Large intestine (tissue), 12 donors: ENCODE data around the gene CHRNA1. TPM values are rescaled to one million over a fixed set of nuclear protein-coding genes. Genes with fewer than 3 reads are reported as not detected.
A peak's percentile ranks its signal among the peaks of the same experiment; 100 is the strongest.

ENCODE experiments used
- DNase-seq, 2 donors: peaks; one replicate each; pipeline versions ENCODE4 v3.0.0 to v3.0.0-alpha.2; 2013
- H3K27ac ChIP-seq: one replicate; pipeline ENCODE4 v1.5.1; 2013; ENCODE audit warnings: low read length
- H3K27me3 ChIP-seq: 2 replicates; pipeline ENCODE4 v1.6.1; 2013; ENCODE audit warnings: low read length; ENCODE audit not compliant: control insufficient read depth, insufficient read depth
- H3K36me3 ChIP-seq: 2 replicates; pipeline ENCODE4 v1.6.1; 2013; ENCODE audit warnings: low read length; ENCODE audit not compliant: control insufficient read depth, insufficient read depth
- H3K4me1 ChIP-seq: one replicate; pipeline ENCODE4 v1.6.1; 2013; ENCODE audit warnings: low read length; ENCODE audit not compliant: control insufficient read depth, insufficient read depth
- H3K4me3 ChIP-seq: one replicate; pipeline ENCODE4 v1.5.1; 2013; ENCODE audit warnings: low read length
- H3K9me3 ChIP-seq: one replicate; pipeline ENCODE4 v1.6.1; 2013; ENCODE audit warnings: mild to moderate bottlenecking, low read depth, low read length, moderate library complexity; ENCODE audit not compliant: control insufficient read depth
- WGBS: methylation state at CpG from one replicate; pipeline ENCODE4 v1.1.5; 2013; ENCODE audit warnings: low lambda C conversion rate; ENCODE audit not compliant: insufficient coverage; 5-methylcytosine and 5-hydroxymethylcytosine counted together
- long read RNA-seq, 11 donors: transcript quantifications; one replicate each; lab custom pipeline, GENCODE V29; 2026
- polyA plus RNA-seq: library from polyadenylated mRNA; unstranded; fragments of 120-200 nt; gene quantifications from one replicate; pipeline ENCODE4 v1.2.1, GENCODE V29; 2013

Gene CHRNA1
- polyA plus RNA-seq: 0.57 TPM
- long read RNA-seq, donor 1: 0 reads
- long read RNA-seq, donor 2: 0 reads
- long read RNA-seq, donor 3: 0 reads
- long read RNA-seq, donor 4: 0 reads
- long read RNA-seq, donor 5: 0 reads
- long read RNA-seq, donor 6: 0 reads
- long read RNA-seq, donor 7: 0 reads
- long read RNA-seq, donor 8, partial matches to known transcripts: 0 of 1 reads
- long read RNA-seq, donor 8, other reads (novel, unspliced or antisense): 0 of 1 reads
- long read RNA-seq, donor 9: 0 reads
- long read RNA-seq, donor 10: 0 reads
- long read RNA-seq, donor 11: 0 reads

DNA sequence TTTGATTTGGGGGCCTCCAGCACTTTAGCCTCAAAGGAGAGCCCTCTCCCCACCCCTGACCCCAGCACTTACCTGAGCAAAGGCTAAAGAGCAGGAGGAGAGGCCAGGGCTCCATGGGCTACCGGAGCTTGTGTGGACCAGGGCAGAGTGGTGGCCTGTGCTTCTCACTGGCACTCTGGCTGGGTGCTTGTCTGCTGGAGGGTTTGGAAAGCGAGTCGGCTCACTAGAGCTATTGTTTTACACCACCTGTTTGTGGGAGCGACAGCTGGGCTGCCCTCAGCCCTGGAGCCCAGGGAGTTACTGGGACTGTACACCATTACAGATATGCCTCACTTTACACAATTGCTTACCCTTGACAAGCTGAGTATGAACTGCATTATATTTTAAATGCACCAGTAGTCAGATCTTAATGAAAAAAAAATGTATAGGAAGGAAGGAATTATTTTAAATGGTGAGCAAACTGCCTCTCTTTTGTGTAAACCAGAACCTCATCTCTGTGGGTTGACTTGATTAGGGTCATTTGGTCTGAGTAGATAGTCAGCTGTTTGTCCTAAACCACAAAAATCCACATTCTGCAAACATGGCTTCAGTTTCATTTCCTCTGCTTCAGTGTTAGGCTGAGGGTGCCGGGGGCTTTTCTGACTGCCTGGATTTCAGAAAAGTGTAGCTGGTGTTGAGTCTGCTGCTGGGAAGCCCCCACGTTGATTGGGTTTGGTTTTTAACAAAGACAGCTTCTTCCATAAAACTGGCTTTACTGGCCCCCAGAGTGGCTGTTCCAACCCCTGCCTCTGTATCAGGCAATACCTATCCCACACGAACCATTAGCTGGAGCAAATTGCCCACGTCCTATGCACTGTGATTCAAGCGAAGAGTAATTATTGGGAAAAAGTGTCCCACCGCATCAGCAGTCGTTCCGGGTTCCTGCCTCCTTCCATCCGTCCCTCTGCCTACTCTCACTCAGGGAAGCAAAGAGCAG lies at the start of gene CHRNA1:
CHRNA1 (minus strand) TSS at position 193 of the 976 bp plus-strand sequence; CDS start at position 115, 78 bp downstream.
- no peaks in the 10 kb centered on the region for H3K4me1 ChIP-seq
- DNase-seq: no peak
- H3K27me3 ChIP-seq: no peaks in the 10 kb centered on the region
- WGBS: no CpG with 5 or more reads among the region's 13 CpGs
- no peak within 1 kb of the TSS for H3K27ac ChIP-seq
- no peaks in the 10 kb centered on the region for H3K36me3 ChIP-seq
- H3K9me3 ChIP-seq: no peaks in the 10 kb centered on the region
- H3K4me3 ChIP-seq: no peak within 1 kb of the TSS

DNA sequence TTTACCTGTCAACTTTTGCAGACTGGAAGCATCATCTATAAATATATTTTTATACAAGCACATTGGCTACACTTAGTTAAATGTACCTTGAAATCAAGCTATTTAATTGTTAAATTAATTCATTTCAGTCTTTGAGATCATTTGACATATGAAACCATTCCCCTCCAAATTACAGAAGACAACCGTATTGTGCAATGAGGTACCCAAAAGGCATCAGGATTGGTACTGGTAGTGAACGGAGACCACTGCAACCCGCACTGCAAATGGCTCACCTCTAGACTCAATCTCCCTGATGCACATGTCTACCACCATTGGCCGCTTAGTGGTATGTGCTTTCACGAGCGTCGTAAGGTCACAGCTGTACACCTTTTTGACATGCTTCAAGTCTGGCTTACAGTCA lies 47.8 kb upstream of the CHRNA1 start:
- 100% methylated on average over 2 of the region's 7 CpGs for WGBS
- no peaks in the 10 kb centered on the region for H3K36me3 ChIP-seq
- H3K27me3 ChIP-seq: no peaks in the 10 kb centered on the region
- H3K9me3 ChIP-seq: no peaks in the 10 kb centered on the region
- H3K4me3 ChIP-seq: no peak overlapping the region
- H3K27ac ChIP-seq: no peak overlapping the region
- DNase-seq: no peak
- H3K4me1 ChIP-seq: no peaks in the 10 kb centered on the region

DNA sequence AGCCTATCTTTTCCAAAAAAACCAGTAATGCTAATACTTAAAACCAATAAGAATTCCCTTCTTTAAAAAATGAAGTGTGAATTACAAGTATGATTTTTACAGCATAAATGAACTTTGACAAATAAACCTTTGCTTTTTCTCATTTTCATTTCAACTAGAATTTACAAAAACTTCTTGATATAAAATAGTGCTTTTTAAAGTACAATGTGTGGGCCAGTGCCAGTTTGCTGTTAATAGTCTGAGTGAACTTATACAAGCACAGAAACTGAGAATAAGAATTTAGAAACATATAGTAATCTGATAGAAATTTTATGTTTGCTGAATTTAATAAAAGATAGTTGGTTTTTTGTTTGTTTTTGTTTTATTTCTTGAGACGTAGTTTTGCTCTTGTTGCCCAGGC lies 43.7 kb upstream of the CHRNA1 start:
- no peak for DNase-seq
- no peak overlapping the region for H3K27ac ChIP-seq
- WGBS: no CpG with 5 or more reads among the region's 1 CpG

DNA sequence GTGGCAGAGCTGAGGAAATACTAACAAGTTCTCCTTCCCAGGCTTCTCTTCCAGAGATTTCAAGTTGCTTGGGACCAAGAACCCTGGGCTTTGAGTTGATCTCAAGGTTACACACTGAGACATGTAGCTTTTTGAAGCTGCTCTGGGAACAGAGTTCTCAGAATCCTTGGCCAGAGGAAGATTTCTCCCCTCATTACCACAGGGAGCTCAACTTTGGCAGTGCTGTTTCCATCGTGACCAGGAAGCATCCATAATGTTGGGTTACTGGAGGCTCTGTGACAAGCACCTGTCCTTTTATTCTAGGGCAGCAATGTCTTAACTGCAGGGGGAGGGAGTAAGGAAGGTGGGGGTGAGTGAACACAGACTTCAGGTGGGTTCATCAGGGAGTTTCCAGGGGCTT lies 41.5 kb upstream of the CHRNA1 start:
- Histone ChIP-seq H3K4me1 (no peaks in the 10 kb centered on the region), H3K36me3 (no peaks in the 10 kb centered on the region), H3K27me3 (no peaks in the 10 kb centered on the region), H3K27ac (no peak overlapping the region), H3K4me3 (no peak overlapping the region), H3K9me3 (no peaks in the 10 kb centered on the region)
- DNase-seq: no peak
- WGBS: no CpG with 5 or more reads among the region's 1 CpG

More for the DNA sequence above, 43.7 kb upstream of the CHRNA1 start:
- Histone ChIP-seq H3K4me1 (no peaks in the 10 kb centered on the region), H3K36me3 (no peaks in the 10 kb centered on the region), H3K4me3 (no peak overlapping the region), H3K27me3 (no peaks in the 10 kb centered on the region), H3K9me3 (no peaks in the 10 kb centered on the region)

DNA sequence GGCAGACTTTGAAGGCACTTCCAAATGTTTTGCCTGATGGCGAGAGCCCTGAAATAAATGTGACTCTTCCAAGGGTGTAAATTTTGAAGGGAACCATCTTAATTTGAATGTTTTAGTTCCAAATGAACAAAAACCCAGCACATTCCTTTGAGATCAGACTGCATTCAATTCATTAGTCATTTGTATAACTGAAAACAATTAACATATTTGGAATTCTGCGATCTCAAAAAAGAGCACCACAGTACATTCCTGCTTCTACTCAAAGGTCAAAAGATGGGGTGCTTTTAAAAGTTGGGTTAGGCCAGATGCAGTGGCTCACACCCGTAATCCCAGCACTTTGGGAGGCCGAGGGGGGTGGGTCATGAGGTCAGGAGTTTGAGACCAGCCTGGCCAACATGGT lies 38.2 kb upstream of the CHRNA1 start:
- Histone ChIP-seq H3K4me3 (no peak overlapping the region), H3K27ac (no peak overlapping the region), H3K9me3 (no peaks in the 10 kb centered on the region), H3K36me3 (no peaks in the 10 kb centered on the region), H3K4me1 (no peaks in the 10 kb centered on the region), H3K27me3 (no peaks in the 10 kb centered on the region)
- DNase-seq: no peak
- WGBS: no CpG with 5 or more reads among the region's 4 CpGs

DNA sequence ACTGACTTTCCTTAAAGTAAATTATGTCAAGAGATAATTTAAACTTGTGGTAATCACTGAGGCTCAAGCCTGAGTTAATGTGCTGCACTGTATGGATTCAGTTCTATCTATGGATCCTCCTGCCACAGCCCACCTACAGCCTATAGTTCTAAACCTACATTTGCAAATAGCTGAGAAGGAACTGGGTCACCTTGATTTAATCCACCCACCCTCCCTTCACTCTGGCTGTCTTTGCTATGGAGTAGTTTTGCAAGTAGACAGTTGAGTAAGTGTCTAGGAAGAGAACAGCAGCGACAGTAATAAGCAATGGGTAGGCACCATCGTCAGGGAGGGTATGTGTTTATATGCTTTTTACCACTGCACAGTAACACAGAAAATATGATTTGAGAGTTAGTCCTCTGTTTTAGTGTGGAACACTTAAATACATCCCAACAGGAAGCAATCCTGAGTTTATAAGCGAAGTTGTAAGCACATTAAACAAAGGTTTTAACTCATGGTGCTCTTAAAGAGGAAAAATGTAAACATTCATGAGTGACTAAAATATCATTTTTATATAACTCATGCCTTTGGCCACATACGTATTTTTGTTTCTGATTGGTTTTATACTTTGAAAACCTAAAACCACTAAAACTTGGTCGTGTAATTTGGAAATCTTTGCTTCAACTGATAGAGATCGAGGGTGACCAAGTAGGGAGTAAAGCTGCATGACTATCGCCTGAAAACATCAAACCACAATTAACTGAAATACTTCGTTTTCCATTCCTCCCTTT lies 36.3 kb upstream of the CHRNA1 start:
- Histone ChIP-seq H3K27me3 (no peaks in the 10 kb centered on the region), H3K4me3 (no peak overlapping the region), H3K27ac (no peak overlapping the region), H3K9me3 (no peaks in the 10 kb centered on the region), H3K36me3 (no peaks in the 10 kb centered on the region), H3K4me1 (no peaks in the 10 kb centered on the region)
- DNase-seq: no peak
- 100% methylated on average over 2 of the region's 8 CpGs for WGBS

DNA sequence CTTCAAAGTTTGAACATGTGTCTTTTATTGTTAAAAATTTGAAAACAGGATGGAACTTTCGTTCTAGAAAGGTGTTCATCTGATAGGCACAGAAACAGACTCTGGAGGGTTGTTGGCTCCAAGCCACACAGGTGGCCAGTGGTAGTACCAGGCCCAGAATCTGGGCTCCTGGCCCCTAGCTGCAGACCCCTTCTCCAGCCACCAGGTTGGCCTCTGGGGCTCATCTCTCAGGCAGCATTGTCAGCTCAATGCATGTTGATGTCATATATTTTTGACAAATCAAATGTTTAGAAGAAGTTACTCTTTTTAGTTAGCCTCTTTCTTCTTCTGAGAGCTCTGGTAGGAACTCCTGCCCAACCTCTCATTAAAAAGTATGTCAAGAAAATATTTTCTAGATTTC lies 34.5 kb upstream of the CHRNA1 start:
- H3K4me3 ChIP-seq: no peak overlapping the region
- no peaks in the 10 kb centered on the region for H3K4me1 ChIP-seq
- H3K9me3 ChIP-seq: no peaks in the 10 kb centered on the region
- H3K27me3 ChIP-seq: no peaks in the 10 kb centered on the region
- H3K27ac ChIP-seq: no peak overlapping the region
- no peak for DNase-seq
- WGBS: no CpG with 5 or more reads among the region's 1 CpG
- no peaks in the 10 kb centered on the region for H3K36me3 ChIP-seq

DNA sequence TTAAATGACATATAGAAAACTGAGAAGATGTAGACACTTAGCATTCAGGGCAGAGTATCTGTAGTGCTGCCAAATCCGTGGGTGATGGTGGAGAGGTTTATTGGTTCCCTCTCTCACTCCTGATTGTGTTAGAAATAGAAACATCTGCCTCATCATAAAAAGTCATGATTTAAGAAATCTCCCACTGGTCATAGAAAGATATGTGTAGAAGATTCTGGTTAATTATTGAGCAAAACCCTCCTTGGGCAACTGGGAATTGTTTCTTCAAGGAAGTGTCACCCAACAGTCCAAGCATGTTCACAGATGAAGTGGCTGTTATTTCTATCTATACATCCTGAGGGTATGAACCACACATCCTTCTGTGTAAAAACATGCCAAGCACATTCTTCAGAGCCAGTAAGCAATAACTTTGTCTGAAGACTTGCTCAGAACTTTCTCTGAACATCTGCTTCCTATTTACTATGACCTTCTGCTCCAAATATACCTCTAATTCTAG lies 33.6 kb upstream of the CHRNA1 start:
- Histone ChIP-seq H3K9me3 (no peaks in the 10 kb centered on the region), H3K4me1 (no peaks in the 10 kb centered on the region), H3K36me3 (no peaks in the 10 kb centered on the region), H3K27me3 (no peaks in the 10 kb centered on the region), H3K27ac (no peak overlapping the region), H3K4me3 (no peak overlapping the region)
- no CpG with 5 or more reads among the region's 1 CpG for WGBS
- DNase-seq: peak in 1 of 2 donors; percentile 23

DNA sequence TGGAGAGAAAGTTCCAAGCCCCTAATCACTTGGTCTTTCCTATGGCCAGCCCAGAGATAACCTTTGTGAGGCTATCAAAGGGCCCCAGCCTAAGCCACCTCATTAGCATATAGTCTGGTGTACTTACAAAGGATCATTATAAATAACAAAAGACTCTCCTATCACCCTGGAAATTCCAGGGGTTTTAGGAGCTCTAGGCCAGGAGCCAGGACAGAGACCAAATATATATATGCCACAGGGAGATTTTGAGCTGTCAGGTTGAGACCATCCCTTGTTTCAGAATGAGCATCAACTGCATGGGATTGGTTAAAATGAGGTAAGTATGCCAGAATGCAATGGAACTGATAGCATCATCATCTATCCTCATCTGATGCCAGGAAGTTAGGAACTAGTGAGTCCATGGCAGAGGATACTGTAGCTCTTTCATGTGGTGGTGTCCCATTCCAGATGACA lies 32.1 kb upstream of the CHRNA1 start:
- DNase-seq: no peak
- no peaks in the 10 kb centered on the region for H3K4me1 ChIP-seq
- no peak overlapping the region for H3K27ac ChIP-seq
- H3K27me3 ChIP-seq: no peaks in the 10 kb centered on the region
- H3K9me3 ChIP-seq: no peaks in the 10 kb centered on the region
- H3K36me3 ChIP-seq: no peaks in the 10 kb centered on the region
- H3K4me3 ChIP-seq: no peak overlapping the region

DNA sequence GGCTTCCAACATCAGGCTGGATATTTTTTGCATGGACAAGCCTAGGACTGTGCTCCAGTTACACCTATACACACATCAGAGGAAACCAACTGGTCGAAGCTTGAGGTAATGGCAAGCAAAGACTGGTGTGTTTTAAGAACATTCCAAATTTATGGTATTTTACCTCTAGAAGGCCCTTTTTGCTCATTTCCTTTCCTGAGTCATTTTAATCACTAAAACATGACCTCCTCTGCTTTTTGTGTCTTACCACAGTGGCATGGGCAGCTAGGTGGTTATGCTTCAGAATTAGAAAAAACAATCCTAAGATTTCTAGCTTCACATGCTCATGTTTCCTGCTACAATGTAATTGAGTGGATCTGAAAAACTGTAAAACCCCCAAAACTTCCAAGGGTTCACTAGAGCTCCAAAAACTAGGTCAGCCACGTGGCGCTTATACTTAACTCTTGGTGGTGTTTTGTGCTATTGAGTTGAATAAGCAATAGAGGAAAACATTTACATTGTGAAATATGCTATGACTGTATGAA lies 30.6 kb upstream of the CHRNA1 start:
- H3K27me3 ChIP-seq: no peaks in the 10 kb centered on the region
- no peaks in the 10 kb centered on the region for H3K9me3 ChIP-seq
- no peaks in the 10 kb centered on the region for H3K36me3 ChIP-seq
- no peak overlapping the region for H3K27ac ChIP-seq
- no peaks in the 10 kb centered on the region for H3K4me1 ChIP-seq
- H3K4me3 ChIP-seq: no peak overlapping the region
- no peak for DNase-seq
- 50% methylated on average over 2 of the region's 3 CpGs for WGBS
